ENCODE measurements around the gene LMTK2.

DNA sequence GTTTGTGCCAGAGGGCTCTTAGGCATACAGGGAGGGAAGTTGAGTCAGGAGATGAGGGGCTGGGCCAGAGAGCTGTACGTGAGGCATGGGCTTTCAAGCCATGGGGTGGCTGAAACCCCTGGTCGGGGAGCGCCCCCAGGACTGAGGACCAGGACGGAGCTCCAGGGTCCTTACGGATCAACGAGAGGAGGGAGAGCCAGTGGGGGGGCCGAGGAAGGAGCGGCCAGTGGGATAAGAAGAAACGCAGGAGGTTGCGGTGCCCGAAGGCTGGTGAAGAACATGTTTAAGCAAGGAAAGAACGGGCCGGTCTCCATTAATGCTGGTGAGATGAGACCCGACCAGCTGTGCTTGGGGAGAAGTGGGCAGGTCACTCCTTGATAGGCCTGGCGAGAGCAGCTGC is 61.0 kb downstream of the LMTK2 start:
- TF ChIP-seq CTCF (conservative IDR thresholded peaks at IDR 0.05) (no peak), EZH2 (IDR thresholded peaks at IDR 0.05; ENCODE audit: low read depth) (no peak)

Measured in PC-9 (cell line).